ENCODE data around the gene ITPK1.

ITPK1 gene

GRCh38 chr14:93155667-93156066 is 39.9 kb upstream of the ITPK1 start:
- Histone ChIP-seq H4K20me1 (ENCODE audit: insufficient read depth, low read length) (no peaks in the 10 kb centered on the region), H3K27me3 (ENCODE audit: insufficient read depth, low read length, poor library complexity) (no peaks in the 10 kb centered on the region), H3K9me3 (ENCODE audit: insufficient read depth, low read length, severe bottlenecking) (no peaks in the 10 kb centered on the region), H2AFZ (ENCODE audit: low read depth, low read length) (no peak overlapping the region), H3K79me2 (ENCODE audit: insufficient read depth, low read length) (no peaks in the 10 kb centered on the region), H3K4me1 (ENCODE audit: insufficient read depth, low read length) (no peaks in the 10 kb centered on the region), H3K4me2 (ENCODE audit: insufficient read depth, low read length) (no peak overlapping the region), H3K27ac (ENCODE audit: low read length) (no peak overlapping the region), H3K36me3 (ENCODE audit: insufficient read depth, low read length) (no peaks in the 10 kb centered on the region), H3K9ac (ENCODE audit: low read depth, low read length) (no peak overlapping the region), H3K4me3 (ENCODE audit: low read depth in 1 of 2, low read length in 2 of 2) (no peak overlapping the region)
- TF ChIP-seq EZH2 (IDR thresholded peaks at IDR 0.05; ENCODE audit: borderline replicate concordance, low read depth, low read length, severe bottlenecking) (no peak), CTCF (IDR thresholded peaks at IDR 0.05; ENCODE audit: borderline replicate concordance, extremely low read depth, low read length, poor library complexity, severe bottlenecking) (no peak)
- no peak for ATAC-seq (ENCODE audit: insufficient read depth, low read depth)
- no peak for DNase-seq

- no peak overlapping the region for H2AFZ ChIP-seq (ENCODE audit: low read depth, low read length)
- H3K4me2 ChIP-seq (ENCODE audit: insufficient read depth, low read length), result no peak overlapping the region
- DNase-seq (no peak), ATAC-seq (ENCODE audit: insufficient read depth, low read depth) (no peak)
- no peaks in the 10 kb centered on the region for H3K27me3 ChIP-seq (ENCODE audit: insufficient read depth, low read length, poor library complexity)
- TF ChIP-seq EZH2 (IDR thresholded peaks at IDR 0.05; ENCODE audit: borderline replicate concordance, low read depth, low read length, severe bottlenecking), result no peak
- TF ChIP-seq CTCF (IDR thresholded peaks at IDR 0.05; ENCODE audit: borderline replicate concordance, extremely low read depth, low read length, poor library complexity, severe bottlenecking), result no peak
- no peaks in the 10 kb centered on the region for H3K79me2 ChIP-seq (ENCODE audit: insufficient read depth, low read length)
- H4K20me1 ChIP-seq (ENCODE audit: insufficient read depth, low read length), result no peaks in the 10 kb centered on the region
- no peak overlapping the region for H3K9ac ChIP-seq (ENCODE audit: low read depth, low read length)
- H3K4me1 ChIP-seq (ENCODE audit: insufficient read depth, low read length), result no peaks in the 10 kb centered on the region
- no peaks in the 10 kb centered on the region for H3K36me3 ChIP-seq (ENCODE audit: insufficient read depth, low read length)
- H3K27ac ChIP-seq (ENCODE audit: low read length), result no peak overlapping the region
- no peak overlapping the region for H3K4me3 ChIP-seq (ENCODE audit: low read depth in 1 of 2, low read length in 2 of 2)
- H3K9me3 ChIP-seq (ENCODE audit: insufficient read depth, low read length, severe bottlenecking), result no peaks in the 10 kb centered on the region
Observed at GRCh38 chr14:93153121-93153520, 37.4 kb upstream of the ITPK1 start.

GRCh38 chr14:93150227-93151208 is 34.8 kb upstream of the ITPK1 start:
- Histone ChIP-seq H3K27ac (ENCODE audit: low read length) (no peak overlapping the region), H4K20me1 (ENCODE audit: insufficient read depth, low read length) (no peaks in the 10 kb centered on the region), H3K79me2 (ENCODE audit: insufficient read depth, low read length) (no peaks in the 10 kb centered on the region), H3K4me3 (ENCODE audit: low read depth in 1 of 2, low read length in 2 of 2) (no peak overlapping the region), H3K4me1 (ENCODE audit: insufficient read depth, low read length) (no peaks in the 10 kb centered on the region), H3K27me3 (ENCODE audit: insufficient read depth, low read length, poor library complexity) (no peaks in the 10 kb centered on the region), H3K9ac (ENCODE audit: low read depth, low read length) (no peak overlapping the region), H3K4me2 (ENCODE audit: insufficient read depth, low read length) (no peak overlapping the region), H2AFZ (ENCODE audit: low read depth, low read length) (no peak overlapping the region), H3K36me3 (ENCODE audit: insufficient read depth, low read length) (no peaks in the 10 kb centered on the region), H3K9me3 (ENCODE audit: insufficient read depth, low read length, severe bottlenecking) (no peaks in the 10 kb centered on the region)
- no peak for ATAC-seq (ENCODE audit: insufficient read depth, low read depth)
- TF ChIP-seq EZH2 (IDR thresholded peaks at IDR 0.05; ENCODE audit: borderline replicate concordance, low read depth, low read length, severe bottlenecking) (no peak), CTCF (IDR thresholded peaks at IDR 0.05; ENCODE audit: borderline replicate concordance, extremely low read depth, low read length, poor library complexity, severe bottlenecking) (no peak)
- no peak for DNase-seq

Measured in DND-41 (cell line).